CD4-positive, alpha-beta T cell treated with Interleukin-4 for 1 hour (primary cell): ENCODE results near the gene ALDH1B1.
A peak's percentile ranks its signal among the peaks of the same experiment; 100 is the strongest.
"Not testable (repeated sequence)": the region's sequence is repeated elsewhere in the genome, so short reads cannot be mapped to it uniquely, and the experiment has no call there.

ENCODE experiments used
- DNase-seq, 2 donors: peaks; one replicate each; pipeline ENCODE4 v3.0.0-alpha.2; 2020 to 2022

Gene ALDH1B1

DNA sequence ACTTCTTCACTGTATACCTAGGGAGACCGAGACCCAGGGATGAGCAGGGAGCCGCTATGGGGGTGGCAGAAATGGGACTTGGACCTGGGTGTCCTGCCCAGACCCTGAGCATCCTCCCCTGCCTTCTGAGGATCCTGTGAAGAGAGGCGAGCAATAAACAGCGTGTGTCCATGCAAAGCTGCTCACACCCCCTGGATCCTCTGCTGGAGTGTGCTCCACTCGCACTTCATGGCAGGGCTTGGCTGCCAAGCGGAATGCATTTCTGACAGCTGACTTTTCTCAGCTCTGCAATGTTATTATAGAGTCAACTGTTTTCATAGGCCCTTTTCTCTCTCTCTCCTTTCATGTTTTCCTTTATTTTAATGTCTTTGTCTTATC is 31.0 kb upstream of the ALDH1B1 start:
- DNase-seq, result no peak

GRCh38 chr9:38362852-38363588 is 29.5 kb upstream of the ALDH1B1 start:
- peak; percentile 14 to 30 for DNase-seq

DNA sequence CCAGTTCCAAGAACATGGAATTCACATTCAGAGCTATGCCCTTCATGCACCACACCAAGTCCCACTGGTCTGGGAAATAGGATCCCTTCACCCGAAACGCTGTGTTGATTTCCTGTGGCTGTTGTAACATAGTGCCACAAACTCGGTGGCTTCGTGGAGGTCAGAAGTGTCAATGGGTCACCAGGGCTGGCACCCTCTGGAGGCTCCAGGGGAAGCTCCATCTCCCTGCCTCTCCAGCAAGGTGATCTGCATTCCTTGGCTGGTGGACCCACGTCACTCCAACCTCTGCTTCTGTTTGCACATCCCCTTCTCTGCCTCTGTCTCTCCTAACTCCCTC is 28.9 kb upstream of the ALDH1B1 start:
- no peak for DNase-seq

DNA sequence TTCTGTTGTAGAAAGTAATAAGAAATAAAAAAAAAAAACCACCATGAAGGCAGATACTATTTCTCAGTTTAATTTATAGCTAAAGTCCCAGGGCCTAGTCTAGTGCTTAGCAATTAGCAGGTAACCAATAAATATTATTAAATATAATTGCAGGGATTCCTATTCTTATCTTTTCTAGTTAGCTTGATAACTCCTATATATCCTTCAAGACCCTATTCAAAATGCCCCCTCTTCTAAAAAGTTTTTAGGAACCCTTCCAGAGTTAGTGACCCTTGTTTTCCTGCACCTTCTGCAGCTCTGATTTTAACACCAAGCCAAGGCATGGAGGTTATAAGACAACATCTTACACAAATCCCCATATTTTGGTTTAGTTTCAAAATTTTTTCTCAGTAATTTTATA is 24.6 kb upstream of the ALDH1B1 start:
- DNase-seq, result no peak

DNA sequence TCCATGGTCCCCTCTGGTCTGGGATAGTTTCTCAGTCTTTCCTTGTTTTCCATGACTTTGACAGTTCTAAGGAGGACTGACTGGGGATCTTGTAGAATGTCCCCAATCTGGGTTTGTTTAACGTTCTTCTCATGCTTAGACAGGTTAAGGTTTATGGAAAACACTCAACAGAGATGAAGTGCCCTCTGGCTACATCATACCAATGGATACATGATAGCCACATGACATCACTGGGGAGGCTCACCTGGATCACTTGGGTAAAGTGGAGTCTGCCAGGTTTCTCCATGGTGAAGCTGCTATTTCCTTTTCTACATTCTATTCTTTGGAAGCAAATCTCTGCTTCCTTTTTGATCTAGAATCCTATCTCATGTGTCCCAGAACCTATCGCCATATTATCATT is 23.8 kb upstream of the ALDH1B1 start:
- DNase-seq, result no peak

DNA sequence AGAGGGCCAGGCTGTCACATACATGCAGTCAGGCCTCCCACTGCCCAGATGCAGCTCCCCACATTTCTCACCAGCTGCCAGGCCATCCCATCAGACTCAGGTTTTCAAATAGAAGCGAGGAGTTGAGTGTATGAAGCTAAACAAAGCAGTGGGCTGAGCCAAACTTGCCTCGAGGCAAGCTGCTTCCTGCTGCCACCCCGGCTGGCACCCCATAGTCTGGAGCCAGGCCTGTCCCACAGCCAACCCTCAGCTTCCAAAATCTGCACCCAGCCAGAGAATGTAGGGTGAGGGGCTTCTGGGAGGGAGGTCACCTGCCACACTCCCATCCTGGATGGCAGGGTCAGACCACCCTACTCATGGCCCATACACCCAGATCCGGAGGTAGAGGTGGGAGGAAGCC is 22.3 kb upstream of the ALDH1B1 start:
- peak in 1 of 2 donors; percentile 7 for DNase-seq

DNA sequence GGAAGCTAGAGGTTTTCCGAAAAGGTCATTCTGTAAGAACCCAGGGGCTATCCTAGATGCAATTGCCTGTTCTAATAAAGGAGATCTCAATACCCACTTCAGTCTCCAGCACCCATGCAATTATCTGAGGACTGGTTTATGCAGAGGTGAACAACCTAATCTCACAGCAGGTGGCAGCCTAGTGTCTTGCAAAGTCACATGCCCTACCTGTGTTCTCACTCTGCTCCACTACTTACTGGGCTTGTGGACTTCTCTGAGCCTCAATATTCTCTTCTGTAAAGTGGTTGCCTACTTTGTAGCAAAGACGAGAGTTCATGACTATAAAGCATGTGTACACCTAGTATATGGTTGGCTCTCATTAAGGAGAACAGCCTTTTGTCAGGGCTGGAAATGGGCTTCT is 21.0 kb upstream of the ALDH1B1 start:
- DNase-seq, result peak; percentile 20 to 38

DNA sequence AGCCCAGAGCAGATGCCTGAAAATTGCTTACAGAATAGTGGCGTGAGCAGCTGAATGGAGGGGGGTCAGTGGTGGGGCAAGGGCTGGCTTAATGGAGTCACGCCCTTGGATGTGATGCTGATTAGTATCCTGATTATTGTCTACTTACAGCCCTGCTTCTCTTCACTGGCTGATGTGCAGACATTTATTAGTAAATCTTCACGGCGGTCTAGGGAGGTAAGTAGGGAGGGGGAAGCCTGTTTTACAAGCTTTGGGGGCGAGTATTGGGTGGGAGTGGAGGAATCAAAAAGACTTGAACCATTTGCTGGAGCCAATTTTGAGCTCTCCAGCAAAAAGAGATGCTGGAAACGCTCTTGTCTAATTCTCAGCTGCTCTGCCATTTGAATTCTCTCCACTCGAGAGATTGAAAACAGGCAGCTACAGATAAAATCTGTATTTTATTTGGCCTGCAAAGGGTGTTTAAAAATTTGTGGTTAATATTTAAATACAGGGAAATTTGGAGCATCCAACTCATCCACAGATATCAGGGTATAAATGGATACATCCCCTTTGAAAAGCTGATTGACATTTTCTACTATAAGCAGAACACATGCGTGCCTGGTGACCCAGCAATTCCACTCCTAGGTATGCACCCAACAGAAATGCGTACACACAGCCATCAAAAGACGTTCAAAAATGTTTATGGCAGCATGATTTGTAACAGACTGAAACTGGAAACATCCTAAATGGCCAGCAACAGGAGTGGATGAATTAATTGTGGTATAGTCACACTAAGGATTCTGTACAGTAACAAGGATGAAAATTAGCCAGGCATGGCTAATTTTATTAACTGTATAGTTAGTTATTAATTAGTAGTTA is 19.5 kb upstream of the ALDH1B1 start:
- DNase-seq, result peak in 1 of 2 donors; percentile 1

GRCh38 chr9:38373679-38374078 is 18.8 kb upstream of the ALDH1B1 start:
- DNase-seq, result peak in 1 of 2 donors; percentile 2

- DNase-seq, result peak in 1 of 2 donors; percentile 4
These were observed 17.5 kb upstream of the ALDH1B1 start for GRCh38 chr9:38374847-38375571.

DNA sequence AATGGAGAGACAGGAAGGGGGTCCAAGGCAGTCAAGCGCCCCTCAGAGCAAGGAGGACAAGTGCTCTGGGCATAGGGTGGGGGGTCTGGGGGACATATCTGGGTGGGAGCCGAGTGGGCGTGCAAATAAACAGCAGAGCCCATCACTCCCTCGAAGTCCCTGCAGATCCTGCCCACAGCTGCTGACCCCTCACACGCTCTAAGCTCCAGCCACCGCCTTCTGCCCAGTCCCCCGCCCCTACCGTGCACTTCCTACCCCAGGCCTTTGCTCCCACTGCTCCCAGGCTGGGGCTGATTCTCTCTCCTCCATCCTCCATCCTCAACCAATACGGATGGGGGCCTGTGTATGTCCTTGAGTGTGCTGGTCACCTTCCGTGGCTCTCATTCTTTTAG is 16.9 kb upstream of the ALDH1B1 start:
- DNase-seq, result no peak

GRCh38 chr9:38376021-38376670 is 16.4 kb upstream of the ALDH1B1 start:
- DNase-seq, result no peak

GRCh38 chr9:38377336-38378083 is 15.0 kb upstream of the ALDH1B1 start:
- not testable (repeated sequence) for DNase-seq

DNA sequence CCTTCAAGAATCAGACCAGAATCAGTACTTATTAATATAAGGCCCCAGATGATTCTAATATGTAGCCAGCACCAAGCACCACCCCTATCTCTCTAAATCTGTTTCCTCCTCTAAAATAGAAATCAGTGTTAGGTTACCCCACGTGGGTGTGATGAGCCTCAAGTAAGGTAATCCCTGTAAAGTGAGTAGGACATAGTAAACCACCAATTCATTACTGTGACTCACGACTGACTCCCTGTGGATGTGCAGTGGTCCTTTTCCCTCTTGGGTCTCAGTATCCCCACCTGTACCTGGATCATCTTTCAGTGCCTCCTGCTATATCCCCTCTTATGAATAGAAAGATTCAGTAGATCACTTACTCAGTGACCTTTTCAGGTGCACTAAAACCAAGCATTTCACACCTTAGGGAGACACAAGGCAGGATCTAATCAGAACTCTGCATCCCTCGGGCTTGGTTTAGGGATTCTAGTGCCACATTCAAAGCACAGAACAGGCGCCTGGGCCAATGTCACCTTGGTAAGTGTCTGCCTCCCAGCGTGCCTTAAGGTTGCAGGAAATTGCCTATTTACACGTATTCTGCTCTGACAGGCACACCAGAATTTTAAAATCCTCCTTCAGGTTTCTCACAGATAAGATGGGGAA is 12.2 kb upstream of the ALDH1B1 start:
- DNase-seq, result no peak

DNA sequence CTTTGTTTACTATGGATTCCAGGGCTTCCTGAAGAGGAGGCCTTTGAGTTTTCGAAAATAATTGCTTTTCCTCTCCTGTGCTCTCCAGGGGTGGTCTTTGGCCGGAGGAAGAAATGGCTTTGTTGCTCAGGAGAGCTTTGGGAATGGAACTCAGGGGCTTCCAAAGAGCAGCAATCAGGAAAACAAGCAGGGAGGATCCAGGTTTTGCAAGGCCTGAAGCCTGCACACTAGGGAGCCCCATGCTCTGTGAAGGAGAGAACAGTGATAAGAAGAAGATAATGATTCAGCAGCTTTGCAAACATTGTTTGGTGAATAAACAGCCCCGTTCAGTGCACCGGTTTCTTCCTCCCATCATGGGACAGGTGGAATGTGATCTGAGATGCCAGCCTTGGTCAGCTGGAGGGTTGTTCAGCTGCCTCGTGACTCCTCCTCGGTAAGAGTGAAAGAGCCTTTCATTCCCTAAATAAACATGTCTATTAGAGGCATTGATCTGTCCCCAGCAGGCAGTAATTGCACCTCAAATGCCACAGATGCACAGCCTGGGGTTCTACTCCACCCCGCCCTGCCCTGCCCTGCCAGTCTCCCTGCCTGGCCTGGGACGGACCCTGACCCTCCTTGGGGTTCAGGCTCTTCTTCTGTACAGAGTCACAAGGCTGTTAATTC is 11.5 kb upstream of the ALDH1B1 start:
- no peak for DNase-seq

GRCh38 chr9:38382141-38382540 is 10.4 kb upstream of the ALDH1B1 start:
- no peak for DNase-seq

DNA sequence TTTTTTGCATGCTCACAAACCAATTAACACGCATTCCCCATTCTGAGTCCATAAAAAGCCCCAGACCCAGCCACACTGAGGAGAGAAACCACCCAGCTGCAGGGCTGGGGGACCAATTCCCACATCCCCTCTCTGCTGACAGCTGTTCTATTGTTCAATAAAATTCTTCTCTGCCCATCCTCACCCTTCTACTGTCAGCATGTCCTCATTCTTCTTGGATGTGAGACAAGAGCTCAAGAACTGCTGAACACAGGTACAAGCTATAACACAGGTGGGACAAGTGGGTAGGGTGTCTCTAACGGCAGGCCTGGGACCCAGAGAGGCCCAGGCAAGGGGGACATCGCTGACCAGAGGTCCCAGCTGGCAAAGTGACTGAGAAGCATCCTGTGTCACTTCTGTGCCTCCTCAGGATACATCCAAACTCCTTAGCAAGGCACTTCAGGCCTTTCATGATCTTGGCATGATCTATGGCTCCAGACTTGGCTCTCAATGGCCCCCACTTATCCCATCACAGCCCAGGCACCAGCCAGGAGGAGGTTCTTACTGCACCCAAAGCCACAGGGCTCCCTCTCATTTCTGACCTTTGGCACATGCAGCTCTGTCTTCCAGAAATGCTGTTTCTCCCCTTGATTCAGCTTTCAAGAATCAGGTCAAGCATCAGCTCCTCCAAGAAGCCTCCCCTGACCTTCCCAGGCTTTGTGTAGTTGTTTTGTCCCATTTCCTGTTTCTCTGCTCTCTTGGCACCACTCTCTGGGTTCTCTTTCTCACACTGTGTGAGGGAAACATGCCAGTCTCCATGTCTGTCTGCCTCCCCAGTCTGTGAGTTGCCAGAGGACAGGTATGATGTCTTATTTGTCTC is 7.3 kb upstream of the ALDH1B1 start:
- DNase-seq, result peak in 1 of 2 donors; percentile 3

GRCh38 chr9:38385896-38386295 is 6.6 kb upstream of the ALDH1B1 start:
- DNase-seq, result no peak

DNA sequence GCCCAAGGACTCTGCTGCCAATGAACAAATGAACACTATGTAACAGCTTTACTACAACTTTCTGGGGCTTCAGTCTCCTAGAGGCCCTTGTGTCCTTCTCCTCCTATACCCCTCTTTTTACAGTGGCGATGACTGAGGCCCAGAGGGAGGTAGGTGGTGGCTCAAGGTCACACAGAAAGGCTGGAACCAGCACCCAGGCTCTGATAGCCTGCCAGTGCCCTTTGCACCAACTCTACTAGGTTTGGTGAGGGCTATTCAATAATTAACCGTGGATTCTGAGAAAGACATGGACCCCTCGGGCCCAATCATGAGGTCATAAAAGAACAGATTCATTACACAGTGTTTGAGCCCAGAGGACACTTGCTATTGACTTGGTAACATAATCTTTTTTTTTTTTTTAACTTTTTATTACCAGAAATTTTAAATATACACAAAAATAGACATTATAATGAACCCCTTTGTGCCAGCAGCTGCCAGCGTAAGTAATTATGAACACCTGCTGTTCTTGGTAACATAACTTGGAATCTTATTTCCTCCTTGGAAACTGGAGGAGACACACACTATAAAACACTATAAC is 6.1 kb upstream of the ALDH1B1 start:
- peak in 1 of 2 donors; percentile 4 for DNase-seq

DNA sequence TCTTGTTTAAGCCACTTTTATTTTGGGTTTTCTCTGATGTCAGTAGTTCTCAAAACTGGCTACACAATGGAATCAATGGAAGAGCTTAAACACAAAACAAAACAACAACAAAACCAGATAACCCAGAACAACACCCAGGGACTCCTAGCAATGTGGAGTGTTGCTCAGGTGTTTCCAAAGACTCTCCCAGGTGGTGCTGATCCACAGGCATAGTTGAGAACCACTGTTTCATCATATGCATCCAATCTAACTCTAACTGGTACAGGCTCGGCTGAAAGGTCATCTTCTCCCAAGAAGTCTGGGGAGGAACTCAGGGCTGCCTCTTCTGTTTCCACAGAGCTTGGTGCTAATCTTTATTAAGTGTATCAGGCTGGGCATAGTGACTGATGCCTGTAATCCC is 5.4 kb upstream of the ALDH1B1 start:
- peak in 1 of 2 donors; percentile 1 for DNase-seq
